BE2C (cell line): ENCODE data around the gene DNAJC13.
"Not testable (repeated sequence)": the region's sequence is repeated elsewhere in the genome, so short reads cannot be mapped to it uniquely, and the experiment has no call there.

Source experiments
- DNase-seq: peaks from one replicate; pipeline ENCODE4 v3.0.0-alpha.2; 2020
- H3K27me3 ChIP-seq: fragments of 250-450 bp; sonication (Bioruptor Pico); 2 replicates; pipeline ENCODE4 v1.5.1; 2020; ENCODE audit warnings: mild to moderate bottlenecking
- H3K36me3 ChIP-seq: fragments of 250-450 bp; sonication (Bioruptor Pico); 2 replicates; pipeline ENCODE4 v1.5.1; 2020; ENCODE audit warnings: mild to moderate bottlenecking
- H3K4me1 ChIP-seq: fragments of 250-450 bp; sonication (Bioruptor Pico); 2 replicates; pipeline ENCODE4 v1.5.1; 2020
- H3K4me3 ChIP-seq: 2 replicates; pipeline ENCODE4 v1.5.1; 2011; ENCODE audit warnings: low read depth, low read length
- H3K9me3 ChIP-seq: fragments of 250-450 bp; sonication (Bioruptor Pico); 2 replicates; pipeline ENCODE4 v1.5.1; 2020
- CTCF ChIP-seq: IDR thresholded peaks from 2 replicates; pipeline ENCODE4 v1.5.1; 2012; ENCODE audit warnings: mild to moderate bottlenecking, low read depth, low read length

The DNAJC13 gene

GRCh38 chr3:132378846-132379245 is 38.5 kb upstream of the DNAJC13 start:
- no peak for TF ChIP-seq CTCF
- no peak overlapping the region for H3K4me3 ChIP-seq
- H3K36me3 ChIP-seq: no peaks in the 10 kb centered on the region
- DNase-seq: no peak
- H3K9me3 ChIP-seq: no peaks in the 10 kb centered on the region
- H3K4me1 ChIP-seq: no peaks in the 10 kb centered on the region
- no peaks in the 10 kb centered on the region for H3K27me3 ChIP-seq

- no peak for DNase-seq
- Histone ChIP-seq H3K9me3 (no peaks in the 10 kb centered on the region), H3K4me1 (no peaks in the 10 kb centered on the region), H3K27me3 (no peaks in the 10 kb centered on the region), H3K4me3 (no peak overlapping the region), H3K36me3 (no peaks in the 10 kb centered on the region)
- no peak for TF ChIP-seq CTCF
Observed at GRCh38 chr3:132380920-132381319, 36.4 kb upstream of the DNAJC13 start.

DNA sequence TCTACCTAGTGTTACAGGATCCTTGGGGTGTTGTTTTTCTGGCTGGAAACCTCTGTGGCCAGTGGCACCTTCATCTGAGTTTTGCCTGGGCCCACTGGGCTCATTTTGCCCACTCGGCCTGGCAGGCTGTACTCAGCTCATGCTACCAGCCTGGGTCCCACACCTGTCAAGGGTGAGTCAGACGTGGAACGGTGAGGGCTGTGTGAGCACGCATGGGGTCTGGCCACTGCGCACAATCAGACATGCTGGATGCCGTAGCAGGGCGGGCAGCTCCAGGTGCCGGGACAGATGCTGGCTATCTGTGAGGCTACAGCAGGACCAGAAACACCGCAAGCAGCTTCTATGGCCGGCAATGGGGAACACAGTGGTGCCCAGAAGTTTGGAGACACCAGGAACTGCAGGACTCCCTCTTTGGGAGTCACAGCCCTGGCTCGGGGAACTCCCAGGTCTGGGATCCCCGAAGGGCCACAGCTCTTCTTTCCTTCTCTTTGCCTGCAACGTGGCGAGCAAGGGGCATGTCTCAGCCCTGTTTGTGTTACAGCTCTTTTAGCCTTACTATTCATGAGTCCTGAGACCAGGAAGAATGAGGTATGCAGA is 35.9 kb upstream of the DNAJC13 start:
- no peak for DNase-seq
- H3K4me3 ChIP-seq: no peak overlapping the region
- H3K27me3 ChIP-seq: no peaks in the 10 kb centered on the region
- H3K4me1 ChIP-seq: no peaks in the 10 kb centered on the region
- H3K36me3 ChIP-seq: no peaks in the 10 kb centered on the region
- no peaks in the 10 kb centered on the region for H3K9me3 ChIP-seq
- no peak for TF ChIP-seq CTCF

- TF ChIP-seq CTCF: no peak
- no peaks in the 10 kb centered on the region for H3K27me3 ChIP-seq
- no peaks in the 10 kb centered on the region for H3K4me1 ChIP-seq
- H3K9me3 ChIP-seq: no peaks in the 10 kb centered on the region
- no peak for DNase-seq
- H3K36me3 ChIP-seq: no peaks in the 10 kb centered on the region
- H3K4me3 ChIP-seq: no peak overlapping the region
Observed at GRCh38 chr3:132382267-132382666, 35.0 kb upstream of the DNAJC13 start.

DNA sequence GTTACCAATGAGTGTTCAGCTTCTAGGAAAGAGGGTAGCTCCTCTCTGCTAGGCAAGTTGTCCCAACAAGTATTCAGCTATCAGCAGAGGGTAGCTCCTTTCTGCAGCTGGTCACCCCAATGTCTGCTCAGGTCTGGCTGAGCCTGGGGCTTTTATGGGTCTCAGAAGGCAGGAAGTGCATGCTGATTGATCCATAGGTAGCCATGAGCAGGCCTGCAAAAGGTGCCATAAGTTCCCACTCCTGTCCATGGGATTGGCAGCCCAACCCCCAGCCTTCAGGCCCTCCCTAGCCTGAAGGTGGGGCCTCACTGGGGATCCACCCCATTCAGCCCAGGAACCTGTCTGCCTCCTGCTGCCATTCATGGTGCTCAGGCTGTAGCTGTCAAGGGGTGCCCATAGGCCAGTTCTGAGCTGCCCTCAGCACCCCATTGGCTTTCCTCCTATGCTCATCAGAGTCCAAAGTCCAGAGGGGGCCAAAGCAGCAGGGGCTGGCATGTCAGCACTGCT is 34.6 kb upstream of the DNAJC13 start:
- H3K27me3 ChIP-seq: no peaks in the 10 kb centered on the region
- H3K4me3 ChIP-seq: no peak overlapping the region
- no peaks in the 10 kb centered on the region for H3K36me3 ChIP-seq
- no peaks in the 10 kb centered on the region for H3K4me1 ChIP-seq
- no peaks in the 10 kb centered on the region for H3K9me3 ChIP-seq
- TF ChIP-seq CTCF: no peak
- DNase-seq: no peak

- no peak overlapping the region for H3K4me3 ChIP-seq
- no peaks in the 10 kb centered on the region for H3K27me3 ChIP-seq
- no peaks in the 10 kb centered on the region for H3K4me1 ChIP-seq
- H3K9me3 ChIP-seq: no peaks in the 10 kb centered on the region
- no peaks in the 10 kb centered on the region for H3K36me3 ChIP-seq
- TF ChIP-seq CTCF: no peak
- no peak for DNase-seq
Observed at GRCh38 chr3:132386259-132386658, 31.0 kb upstream of the DNAJC13 start.

- H3K27me3 ChIP-seq, H3K36me3 ChIP-seq, H3K4me3 ChIP-seq, H3K4me1 ChIP-seq, DNase-seq, H3K9me3 ChIP-seq: not testable (repeated sequence)
Observed at GRCh38 chr3:132392675-132393074, 24.6 kb upstream of the DNAJC13 start.
